Glutamatergic neuron (in vitro differentiated cells): ENCODE data around the gene TOGARAM1. TPM values are rescaled to one million over a fixed set of nuclear protein-coding genes. Genes with fewer than 3 reads are reported as not detected.
"Not testable (repeated sequence)": the region's sequence is repeated elsewhere in the genome, so short reads cannot be mapped to it uniquely, and the experiment has no call there.

Experiments
- DNase-seq: peaks from one replicate; pipeline ENCODE4 v3.0.0; 2022
- H3K27ac Mint-ChIP-seq: one replicate; pipeline ENCODE4 v1.8.0; 2020; ENCODE audit warnings: mild to moderate bottlenecking, mixed read lengths, inconsistent platforms; ENCODE audit not compliant: unreplicated experiment
- H3K27me3 Mint-ChIP-seq: one replicate; pipeline ENCODE4 v1.8.0; 2020; ENCODE audit warnings: mild to moderate bottlenecking, moderate library complexity, mixed read lengths, inconsistent platforms; ENCODE audit not compliant: unreplicated experiment
- H3K36me3 Mint-ChIP-seq: one replicate; pipeline ENCODE4 v1.8.0; 2020; ENCODE audit warnings: mild to moderate bottlenecking, mixed read lengths, inconsistent platforms; ENCODE audit not compliant: unreplicated experiment
- H3K4me1 Mint-ChIP-seq: one replicate; pipeline ENCODE4 v1.8.0; 2020; ENCODE audit warnings: mild to moderate bottlenecking, low read depth, mixed read lengths, inconsistent platforms; ENCODE audit not compliant: unreplicated experiment
- H3K4me3 Mint-ChIP-seq: one replicate; pipeline ENCODE4 v1.8.0; 2020; ENCODE audit warnings: mild to moderate bottlenecking, mixed read lengths, inconsistent platforms; ENCODE audit not compliant: unreplicated experiment
- H3K9me3 Mint-ChIP-seq: one replicate; pipeline ENCODE4 v1.8.0; 2020; ENCODE audit warnings: mild to moderate bottlenecking, moderate library complexity, mixed read lengths, inconsistent platforms; ENCODE audit not compliant: unreplicated experiment
- CTCF ChIP-seq: fragments of 200-600 bp; sonication (generic); IDR thresholded peaks from one replicate; pipeline ENCODE4 v1.5.0; 2021; ENCODE audit not compliant: partially characterized antibody, unreplicated experiment
- total RNA-seq: library from RNA; stranded (reverse); fragmentation: NEBNext Ultra II Directional; extraction: Animal tissue kit (Norgen Biotek cat#: 25700); gene quantifications from one replicate; pipeline ENCODE4 v1.2.1, GENCODE V29; 2021; ENCODE audit not compliant: unreplicated experiment

The TOGARAM1 gene
- total RNA-seq, 1 donor from 2014 or later = 16.7 TPM

GRCh38 chr14:45070215-45070614, 108.2 kb downstream of the TOGARAM1 start:
- Mint-ChIP-seq H3K27me3 (peaks cover 2% of the 10 kb centered on the region), H3K27ac (no peak overlapping the region), H3K9me3 (no peaks in the 10 kb centered on the region), H3K36me3 (no peaks in the 10 kb centered on the region), H3K4me3 (no peak overlapping the region), H3K4me1 (no peaks in the 10 kb centered on the region)
- no peak for TF ChIP-seq CTCF
- no peak for DNase-seq

DNA sequence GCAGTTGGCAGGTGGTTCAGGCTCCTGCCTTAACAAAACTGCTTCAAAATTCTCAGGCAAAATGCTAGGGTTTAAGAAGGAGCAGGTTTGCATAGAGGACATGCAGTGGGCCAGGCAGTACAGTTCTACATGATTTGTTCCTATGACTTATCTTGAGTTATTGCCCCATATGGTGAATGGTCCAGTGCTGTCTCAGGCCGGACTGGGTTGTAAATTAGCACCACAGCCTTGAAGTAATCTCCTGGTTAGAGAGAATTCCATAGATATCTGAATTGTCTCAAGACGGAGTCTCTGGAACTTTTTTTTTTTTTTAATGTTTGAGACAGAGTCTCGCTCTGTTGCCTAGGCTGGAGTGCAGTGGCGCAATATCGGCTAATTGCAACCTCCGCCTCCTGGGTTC, 110.1 kb downstream of the TOGARAM1 start:
- no peak for DNase-seq
- Mint-ChIP-seq H3K27me3 (no peaks in the 10 kb centered on the region), H3K27ac (no peak overlapping the region), H3K4me1 (no peaks in the 10 kb centered on the region), H3K9me3 (no peaks in the 10 kb centered on the region), H3K36me3 (no peaks in the 10 kb centered on the region), H3K4me3 (no peak overlapping the region)
- no peak for TF ChIP-seq CTCF

GRCh38 chr14:45073231-45073879, 111.4 kb downstream of the TOGARAM1 start:
- Mint-ChIP-seq H3K4me3 (no peak overlapping the region), H3K4me1 (no peaks in the 10 kb centered on the region), H3K36me3 (no peaks in the 10 kb centered on the region), H3K27me3 (no peaks in the 10 kb centered on the region), H3K27ac (no peak overlapping the region), H3K9me3 (no peaks in the 10 kb centered on the region)
- DNase-seq = no peak
- TF ChIP-seq CTCF = no peak

- no peak for TF ChIP-seq CTCF
These were observed 116.3 kb downstream of the TOGARAM1 start for GRCh38 chr14:45078323-45078722.

GRCh38 chr14:45080416-45080968, 118.5 kb downstream of the TOGARAM1 start:
- not testable (repeated sequence) for H3K27me3 Mint-ChIP-seq, H3K27ac Mint-ChIP-seq, H3K4me1 Mint-ChIP-seq, H3K9me3 Mint-ChIP-seq, H3K4me3 Mint-ChIP-seq, DNase-seq, H3K36me3 Mint-ChIP-seq

More at GRCh38 chr14:45078323-45078722, 116.3 kb downstream of the TOGARAM1 start:
- Mint-ChIP-seq H3K36me3 (no peaks in the 10 kb centered on the region), H3K4me3 (no peak overlapping the region), H3K27me3 (no peaks in the 10 kb centered on the region), H3K4me1 (no peaks in the 10 kb centered on the region), H3K27ac (no peak overlapping the region), H3K9me3 (peaks cover 1% of the 10 kb centered on the region)
- DNase-seq = no peak

- DNase-seq, H3K27ac Mint-ChIP-seq, H3K4me1 Mint-ChIP-seq, H3K9me3 Mint-ChIP-seq, H3K4me3 Mint-ChIP-seq, H3K36me3 Mint-ChIP-seq, H3K27me3 Mint-ChIP-seq: not testable (repeated sequence)
These were observed 119.1 kb downstream of the TOGARAM1 start for GRCh38 chr14:45081096-45081495.
